ENCODE data around the gene PLA2G12A. TPM values are rescaled to one million over a fixed set of nuclear protein-coding genes. Genes with fewer than 3 reads are reported as not detected.

PLA2G12A gene
- total RNA-seq: 26.6 TPM
- 22.7 TPM for polyA plus RNA-seq

DNA sequence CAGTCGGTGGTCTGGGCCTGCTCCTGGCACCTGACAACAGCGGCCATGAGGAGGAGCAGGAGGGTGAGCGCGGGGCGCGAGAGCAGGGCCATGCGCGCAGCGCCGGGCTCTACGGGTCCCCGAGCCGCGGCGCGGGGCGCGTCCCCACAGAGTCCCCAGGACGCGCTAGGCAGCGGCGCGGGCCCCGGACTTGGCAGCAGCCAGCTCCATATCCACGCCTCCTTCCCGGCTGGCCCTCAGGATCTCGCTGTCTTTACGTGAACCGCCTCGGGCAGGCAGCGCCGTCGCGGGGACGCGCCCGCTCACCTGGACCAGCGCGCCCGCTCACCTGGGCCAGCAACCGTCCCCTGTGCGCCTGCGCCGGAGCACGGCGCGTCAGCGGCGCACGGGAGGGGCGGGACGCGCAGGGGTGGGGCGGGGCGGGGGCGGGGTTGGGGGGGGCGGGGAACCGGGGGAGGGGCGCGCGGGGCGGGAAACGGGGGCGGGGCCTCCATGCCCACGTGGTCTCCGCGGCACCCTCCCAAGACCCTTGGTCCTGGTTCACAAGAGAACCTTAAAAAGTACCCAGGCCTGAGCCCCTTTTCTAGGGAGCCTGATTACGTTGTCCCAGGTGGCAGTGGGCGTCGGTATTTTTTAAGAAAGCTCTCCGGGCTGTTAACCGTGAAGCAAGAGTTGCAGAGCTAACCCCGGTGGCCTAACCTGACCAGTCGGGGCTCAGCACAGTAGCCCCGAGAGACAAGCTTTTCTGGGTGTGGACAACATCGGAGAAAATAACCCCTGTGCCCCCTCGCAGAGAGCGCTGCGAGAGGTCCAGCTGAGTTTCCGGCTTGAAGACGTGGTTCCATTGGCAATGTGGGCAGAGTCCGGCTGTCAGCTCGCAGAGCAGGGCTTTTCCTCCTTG is at the start of gene PLA2G12A:
Gene PLA2G12A, minus strand, starts transcription at position 353 of the 901 bp plus-strand sequence. Its CDS starts 261 bp downstream, at position 92.
- WGBS: under 1% methylated on average over 83 of the region's 83 CpGs
- peak; percentile 42 for DNase-seq (ENCODE audit: extremely low spot score)
- Histone ChIP-seq H3K36me3 (ENCODE audit: insufficient read depth) (no peaks in the 10 kb centered on the region), H3K4me1 (ENCODE audit: insufficient read depth) (no peaks in the 10 kb centered on the region), H3K4me3 (ENCODE audit: low read depth, low read length) (peak within 1 kb of the TSS; percentile 60), H3K27ac (ENCODE audit: low read depth) (peak within 1 kb of the TSS; percentile 80)

GRCh38 chr4:109764789-109765402 is 35.0 kb upstream of the PLA2G12A start:
- DNase-seq (ENCODE audit: extremely low spot score): no peak
- H3K4me3 ChIP-seq (ENCODE audit: low read depth, low read length): no peak overlapping the region
- H3K36me3 ChIP-seq (ENCODE audit: insufficient read depth): no peaks in the 10 kb centered on the region
- WGBS: 35% methylated on average over 5 of the region's 5 CpGs
- H3K27ac ChIP-seq (ENCODE audit: low read depth): no peak overlapping the region
- no peaks in the 10 kb centered on the region for H3K4me1 ChIP-seq (ENCODE audit: insufficient read depth)

DNA sequence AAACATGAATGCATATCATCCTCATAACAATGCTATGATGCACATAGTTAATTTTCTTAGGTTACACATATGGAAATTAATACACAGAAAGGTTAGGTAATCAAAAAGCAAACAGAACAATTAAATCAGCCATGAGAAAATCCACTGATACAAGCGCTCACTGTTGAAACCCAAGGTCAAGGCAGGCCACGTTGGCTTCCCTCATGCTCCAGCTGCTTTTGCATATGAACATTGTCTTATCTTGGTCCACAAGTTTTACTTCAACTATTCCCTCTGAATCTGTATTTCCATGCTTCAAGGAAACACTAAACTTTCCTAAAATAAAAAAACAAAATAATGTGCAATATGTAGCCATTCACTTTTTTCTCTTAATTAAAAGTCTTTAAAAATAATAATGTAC is 34.5 kb upstream of the PLA2G12A start:
- Histone ChIP-seq H3K27ac (ENCODE audit: low read depth) (no peak overlapping the region), H3K4me1 (ENCODE audit: insufficient read depth) (no peaks in the 10 kb centered on the region), H3K4me3 (ENCODE audit: low read depth, low read length) (no peak overlapping the region), H3K36me3 (ENCODE audit: insufficient read depth) (no peaks in the 10 kb centered on the region)
- DNase-seq (ENCODE audit: extremely low spot score): no peak
- WGBS: 47% methylated on average over 2 of the region's 2 CpGs

GRCh38 chr4:109760682-109761081 is 30.8 kb upstream of the PLA2G12A start:
- no peak for DNase-seq (ENCODE audit: extremely low spot score)
- H3K4me1 ChIP-seq (ENCODE audit: insufficient read depth): no peaks in the 10 kb centered on the region
- no peak overlapping the region for H3K4me3 ChIP-seq (ENCODE audit: low read depth, low read length)
- WGBS: 46% methylated on average over 2 of the region's 2 CpGs
- H3K36me3 ChIP-seq (ENCODE audit: insufficient read depth): no peaks in the 10 kb centered on the region
- no peak overlapping the region for H3K27ac ChIP-seq (ENCODE audit: low read depth)

- no peak overlapping the region for H3K27ac ChIP-seq (ENCODE audit: low read depth)
- H3K36me3 ChIP-seq (ENCODE audit: insufficient read depth): no peaks in the 10 kb centered on the region
- WGBS: 81% methylated on average over 3 of the region's 3 CpGs
- DNase-seq (ENCODE audit: extremely low spot score): no peak
- no peaks in the 10 kb centered on the region for H3K4me1 ChIP-seq (ENCODE audit: insufficient read depth)
- H3K4me3 ChIP-seq (ENCODE audit: low read depth, low read length): no peak overlapping the region
Observed at GRCh38 chr4:109755656-109756055, 25.8 kb upstream of the PLA2G12A start.

GRCh38 chr4:109754093-109754857 is 24.4 kb upstream of the PLA2G12A start:
- H3K36me3 ChIP-seq (ENCODE audit: insufficient read depth): no peaks in the 10 kb centered on the region
- H3K27ac ChIP-seq (ENCODE audit: low read depth): no peak overlapping the region
- no peak overlapping the region for H3K4me3 ChIP-seq (ENCODE audit: low read depth, low read length)
- no peak for DNase-seq (ENCODE audit: extremely low spot score)
- no peaks in the 10 kb centered on the region for H3K4me1 ChIP-seq (ENCODE audit: insufficient read depth)
- WGBS: 91% methylated on average over 7 of the region's 7 CpGs

- no peak for DNase-seq (ENCODE audit: extremely low spot score)
- H3K4me1 ChIP-seq (ENCODE audit: insufficient read depth): no peaks in the 10 kb centered on the region
- 60% methylated on average over 1 of the region's 1 CpG for WGBS
- no peaks in the 10 kb centered on the region for H3K36me3 ChIP-seq (ENCODE audit: insufficient read depth)
- no peak overlapping the region for H3K4me3 ChIP-seq (ENCODE audit: low read depth, low read length)
- no peak overlapping the region for H3K27ac ChIP-seq (ENCODE audit: low read depth)
Observed at GRCh38 chr4:109752525-109752924, 22.7 kb upstream of the PLA2G12A start.

- no peaks in the 10 kb centered on the region for H3K36me3 ChIP-seq (ENCODE audit: insufficient read depth)
- H3K27ac ChIP-seq (ENCODE audit: low read depth): no peak overlapping the region
- no peak for DNase-seq (ENCODE audit: extremely low spot score)
- no peaks in the 10 kb centered on the region for H3K4me1 ChIP-seq (ENCODE audit: insufficient read depth)
- 82% methylated on average over 4 of the region's 4 CpGs for WGBS
- H3K4me3 ChIP-seq (ENCODE audit: low read depth, low read length): no peak overlapping the region
Observed at GRCh38 chr4:109751852-109752251, 22.0 kb upstream of the PLA2G12A start.

- Histone ChIP-seq H3K4me1 (ENCODE audit: insufficient read depth) (no peaks in the 10 kb centered on the region), H3K36me3 (ENCODE audit: insufficient read depth) (no peaks in the 10 kb centered on the region), H3K4me3 (ENCODE audit: low read depth, low read length) (no peak overlapping the region), H3K27ac (ENCODE audit: low read depth) (no peak overlapping the region)
- no peak for DNase-seq (ENCODE audit: extremely low spot score)
- 88% methylated on average over 4 of the region's 4 CpGs for WGBS
Observed at GRCh38 chr4:109750652-109751244, 20.9 kb upstream of the PLA2G12A start.

GRCh38 chr4:109749388-109750082 is 19.7 kb upstream of the PLA2G12A start:
- no peak overlapping the region for H3K27ac ChIP-seq (ENCODE audit: low read depth)
- H3K4me1 ChIP-seq (ENCODE audit: insufficient read depth): no peaks in the 10 kb centered on the region
- WGBS: 83% methylated on average over 7 of the region's 7 CpGs
- H3K4me3 ChIP-seq (ENCODE audit: low read depth, low read length): no peak overlapping the region
- DNase-seq (ENCODE audit: extremely low spot score): no peak
- H3K36me3 ChIP-seq (ENCODE audit: insufficient read depth): no peaks in the 10 kb centered on the region

DNA sequence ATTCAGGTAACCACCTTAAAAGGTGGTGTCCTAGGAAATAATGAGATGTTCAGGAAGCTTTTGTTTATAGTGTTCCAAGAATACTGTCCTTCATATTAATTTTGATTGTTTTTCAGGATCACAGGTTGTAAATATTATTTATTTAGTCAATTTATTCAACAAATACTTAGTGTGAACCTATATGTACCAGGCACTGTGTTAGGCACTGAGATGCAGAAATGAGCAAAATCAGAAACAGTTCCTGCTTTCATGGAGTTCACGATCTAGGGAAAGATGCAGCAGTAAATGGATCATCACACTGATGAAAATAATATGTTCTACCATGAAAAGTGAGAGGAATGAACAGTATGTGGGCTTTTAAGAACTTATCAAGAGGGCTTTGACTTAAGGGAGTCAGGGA is 18.2 kb upstream of the PLA2G12A start:
- 95% methylated on average over 1 of the region's 1 CpG for whole genome bisulfite sequencing
- no peak overlapping the region for H3K4me3 ChIP-seq (ENCODE audit: low read depth, low read length)
- no peak for DNase-seq (ENCODE audit: extremely low spot score)

DNA sequence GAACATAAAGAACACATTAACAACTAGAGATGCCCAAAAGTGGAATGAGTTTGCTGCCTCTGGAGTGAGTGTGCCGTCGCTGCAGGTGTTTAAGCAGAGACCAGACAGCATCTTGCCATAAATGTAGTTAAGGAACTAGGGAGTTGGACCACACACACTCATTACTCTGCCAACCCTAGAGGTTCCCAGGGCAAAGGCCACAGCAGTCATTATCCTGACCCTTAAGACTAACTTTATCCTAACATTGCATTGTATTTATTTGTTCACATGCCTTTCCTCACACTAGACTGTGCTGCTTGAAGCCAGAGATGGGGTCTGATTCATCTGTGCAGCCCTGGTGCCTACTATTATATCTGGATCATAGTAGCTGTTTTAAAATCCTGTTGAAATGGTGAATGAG is 16.9 kb upstream of the PLA2G12A start:
- H3K36me3 ChIP-seq (ENCODE audit: insufficient read depth): no peaks in the 10 kb centered on the region
- DNase-seq (ENCODE audit: extremely low spot score): no peak
- 77% methylated on average over 2 of the region's 2 CpGs for WGBS
- no peak overlapping the region for H3K27ac ChIP-seq (ENCODE audit: low read depth)
- no peaks in the 10 kb centered on the region for H3K4me1 ChIP-seq (ENCODE audit: insufficient read depth)
- H3K4me3 ChIP-seq (ENCODE audit: low read depth, low read length): no peak overlapping the region

More for the DNA sequence above, 18.2 kb upstream of the PLA2G12A start:
- Histone ChIP-seq H3K4me1 (ENCODE audit: insufficient read depth) (no peaks in the 10 kb centered on the region), H3K27ac (ENCODE audit: low read depth) (no peak overlapping the region), H3K36me3 (ENCODE audit: insufficient read depth) (no peaks in the 10 kb centered on the region)

DNA sequence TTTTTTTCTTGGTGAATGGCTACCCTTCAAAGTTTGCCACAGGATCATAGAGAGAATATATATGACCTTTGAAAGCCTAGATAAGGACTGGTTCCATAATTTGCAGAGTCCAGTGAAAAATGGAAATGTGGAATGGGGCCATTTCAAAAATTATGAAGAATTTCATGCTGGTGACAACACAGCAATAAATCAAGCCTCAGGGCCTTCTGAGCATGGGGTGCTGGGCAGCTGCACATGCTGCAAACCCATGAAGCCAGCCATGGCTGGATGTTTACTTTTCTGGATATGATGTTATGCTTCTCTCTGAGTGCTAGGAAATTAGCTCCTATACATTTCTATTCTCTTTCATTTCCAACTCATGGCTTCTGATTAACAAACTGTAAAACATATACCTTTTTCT is 16.0 kb upstream of the PLA2G12A start:
- DNase-seq (ENCODE audit: extremely low spot score): no peak
- H3K4me3 ChIP-seq (ENCODE audit: low read depth, low read length): no peak overlapping the region

More for the DNA sequence above, 16.0 kb upstream of the PLA2G12A start:
- Histone ChIP-seq H3K36me3 (ENCODE audit: insufficient read depth) (no peaks in the 10 kb centered on the region), H3K4me1 (ENCODE audit: insufficient read depth) (no peaks in the 10 kb centered on the region), H3K27ac (ENCODE audit: low read depth) (no peak overlapping the region)
